SK-N-SH (cell line): ENCODE measurements around the gene ITGB5. TPM values are rescaled to one million over a fixed set of nuclear protein-coding genes. Genes with fewer than 3 reads are reported as not detected.

Experiments
- CTCF ChIA-PET: fragments of 300-600, 350-600 bp; formaldehyde crosslinking; extraction: SDS; loops from one replicate; lab custom pipeline; 2021; lab: Yijun Ruan, JAX
- POLR2A ChIA-PET: fragments of 350-600 bp; sonication (Branson Sonifier 250); formaldehyde crosslinking; extraction: SDS; loops from one replicate; lab custom pipeline; 2020; ENCODE audit warnings: antibody characterized with exemption, inconsistent platforms; lab: Yijun Ruan, JAX
- DNase-seq: peaks from one replicate; pipeline ENCODE4 v3.0.0; 2012
- H2AFZ ChIP-seq: fragments of 200-600 bp; sonication (generic); 2 replicates; pipeline ENCODE4 v1.8.1; 2016; ENCODE audit warnings: antibody characterized with exemption, mild to moderate bottlenecking, low read depth
- H3F3A ChIP-seq: fragments of 200-600 bp; sonication (generic); replicated peaks from 2 replicates; pipeline ENCODE3; 2016; ENCODE audit warnings: antibody characterized with exemption, mild to moderate bottlenecking; ENCODE audit not compliant: insufficient read depth
- H3K27ac ChIP-seq, 2 experiments: fragments of 200-500 bp in 1 of 2; fragments of 200-600 bp in 1 of 2; sonication (Bioruptor generic) in 1 of 2; sonication (generic), shearing (Covaris generic) in 1 of 2; 2 replicates each; pipeline versions ENCODE4 v1.5.1 to v1.6.1; 2014 to 2016; ENCODE audit warnings: low read depth in 2 of 2, inconsistent platforms in 1 of 2, low read length in 1 of 2, mild to moderate bottlenecking in 1 of 2, mixed read lengths in 1 of 2
- H3K27me3 ChIP-seq: fragments of 200-600 bp; sonication (generic), shearing (Covaris generic); 2 replicates; pipeline ENCODE4 v1.6.1; 2016; ENCODE audit warnings: mixed run types; ENCODE audit not compliant: insufficient read depth
- H3K36me3 ChIP-seq, 2 experiments: fragments of 200-500 bp in 1 of 2; fragments of 200-600 bp in 1 of 2; sonication (Bioruptor generic) in 1 of 2; sonication (generic) in 1 of 2; replicated peaks in 1 of 2; 2 replicates each; pipeline versions ENCODE3 to v1.5.1; 2014 to 2016; ENCODE audit warnings: low read length in 1 of 2, mild to moderate bottlenecking in 1 of 2; ENCODE audit not compliant: insufficient read depth in 2 of 2, control insufficient read depth in 1 of 2
- H3K4me1 ChIP-seq, 2 experiments: fragments of 200-500 bp in 1 of 2; fragments of 200-600 bp in 1 of 2; sonication (Bioruptor generic) in 1 of 2; sonication (generic), shearing (Covaris generic) in 1 of 2; 2 replicates each; pipeline versions ENCODE4 v1.5.1 to v1.6.1; 2014 to 2016; ENCODE audit warnings: low read depth in 1 of 2, low read length in 1 of 2, mixed run types in 1 of 2; ENCODE audit not compliant: insufficient read depth in 2 of 2, control insufficient read depth in 1 of 2
- H3K4me2 ChIP-seq: fragments of 200-600 bp; sonication (generic), shearing (Covaris generic); 2 replicates; pipeline ENCODE4 v1.6.1; 2017; ENCODE audit warnings: mixed run types
- H3K4me3 ChIP-seq, 2 experiments: fragments of 200-500 bp in 1 of 2; fragments of 200-600 bp in 1 of 2; sonication (Bioruptor generic) in 1 of 2; sonication (generic), shearing (Covaris generic) in 1 of 2; 2 replicates each; pipeline versions ENCODE4 v1.5.1 to v1.8.1; 2014 to 2016; ENCODE audit warnings: low read depth in 2 of 2, inconsistent platforms in 1 of 2, low read length in 1 of 2, mild to moderate bottlenecking in 1 of 2, mixed read lengths in 1 of 2, moderate library complexity in 1 of 2
- H3K79me2 ChIP-seq: fragments of 200-600 bp; sonication (generic); 2 replicates; pipeline ENCODE4 v1.8.1; 2017; ENCODE audit warnings: mild to moderate bottlenecking; ENCODE audit not compliant: insufficient read depth
- H3K9ac ChIP-seq: fragments of 200-600 bp; sonication (generic); 2 replicates; pipeline ENCODE4 v1.6.1; 2017; ENCODE audit warnings: mixed run types
- H3K9me2 ChIP-seq: fragments of 200-600 bp; sonication (generic); 2 replicates; pipeline ENCODE4 v1.6.1; 2017; ENCODE audit warnings: mixed run types
- H3K9me3 ChIP-seq: fragments of 200-600 bp; sonication (generic); 2 replicates; pipeline ENCODE4 v1.6.1; 2017; ENCODE audit warnings: mixed run types, mild to moderate bottlenecking, moderate library complexity
- H4K20me1 ChIP-seq: fragments of 200-600 bp; sonication (generic); 2 replicates; pipeline ENCODE4 v1.6.1; 2017; ENCODE audit warnings: mild to moderate bottlenecking, mixed run types; ENCODE audit not compliant: insufficient read depth
- CHD2 ChIP-seq: fragments of 150-350 bp; IDR thresholded peaks from 2 replicates; pipeline ENCODE4 v1.6.1; 2018; ENCODE audit warnings: low read length; ENCODE audit not compliant: partially characterized antibody
- CTCF ChIP-seq: fragments of 200-600 bp; sonication (generic); IDR thresholded peaks from 2 replicates; pipeline ENCODE4 v1.6.1; 2017; ENCODE audit warnings: antibody characterized with exemption, mild to moderate bottlenecking, moderate library complexity
- EZH2phosphoT487 ChIP-seq: fragments of 200-600 bp; sonication (generic); IDR thresholded peaks from 2 replicates; pipeline ENCODE4 v1.6.1; 2017; ENCODE audit warnings: low read depth, mixed run types, mild to moderate bottlenecking, antibody characterized with exemption, moderate library complexity, borderline replicate concordance
- FOSL2 ChIP-seq: IDR thresholded peaks from 2 replicates; pipeline ENCODE4 v1.4.0; 2012; ENCODE audit warnings: low read depth, mild to moderate bottlenecking, moderate library complexity, borderline replicate concordance
- GABPA ChIP-seq: IDR thresholded peaks from 2 replicates; pipeline ENCODE4 v1.4.0; 2012; ENCODE audit warnings: low read depth, mild to moderate bottlenecking
- JUND ChIP-seq: IDR thresholded peaks from 2 replicates; pipeline ENCODE4 v1.4.0; 2012
- MAX ChIP-seq: IDR thresholded peaks from 2 replicates; pipeline ENCODE4 v1.4.0; 2012; ENCODE audit warnings: low read depth
- MEF2A ChIP-seq: IDR thresholded peaks from 2 replicates; pipeline ENCODE4 v1.4.0; 2012; ENCODE audit warnings: low read depth, borderline replicate concordance
- MXI1 ChIP-seq: IDR thresholded peaks from 2 replicates; pipeline ENCODE4 v1.6.1; 2012; ENCODE audit warnings: mild to moderate bottlenecking, low read depth, low read length, improper control_type of control experiment
- NFIC ChIP-seq: IDR thresholded peaks from 2 replicates; pipeline ENCODE4 v1.4.0; 2012; ENCODE audit warnings: borderline replicate concordance
- RAD21 ChIP-seq: IDR thresholded peaks from 2 replicates; pipeline ENCODE4 v1.6.1; 2012; ENCODE audit warnings: mild to moderate bottlenecking, low read length
- RCOR1 ChIP-seq: fragments of 150-350 bp; IDR thresholded peaks from 2 replicates; pipeline ENCODE4 v1.6.1; 2017; ENCODE audit warnings: antibody characterized with exemption, low read length
- RFX5 ChIP-seq: IDR thresholded peaks from 2 replicates; pipeline ENCODE4 v1.6.1; 2012; ENCODE audit warnings: mild to moderate bottlenecking, improper control_type of control experiment, low read length
- SIN3A ChIP-seq: IDR thresholded peaks from 2 replicates; pipeline ENCODE4 v1.6.1; 2012; ENCODE audit warnings: low read depth, mild to moderate bottlenecking, low read length, moderate library complexity, borderline replicate concordance
- SMC3 ChIP-seq: IDR thresholded peaks from 2 replicates; pipeline ENCODE4 v1.6.1; 2012; ENCODE audit warnings: low read depth, low read length, improper control_type of control experiment
- TCF12 ChIP-seq: IDR thresholded peaks from 2 replicates; pipeline ENCODE4 v1.4.0; 2012
- USF1 ChIP-seq: IDR thresholded peaks from 2 replicates; pipeline ENCODE4 v1.4.0; 2012; ENCODE audit warnings: low read depth, borderline replicate concordance
- YY1 ChIP-seq: IDR thresholded peaks from 2 replicates; pipeline ENCODE4 v1.4.0; 2012; ENCODE audit warnings: low read depth, mild to moderate bottlenecking
- ZBTB33 ChIP-seq: IDR thresholded peaks from 2 replicates; pipeline ENCODE4 v1.4.0; 2012; ENCODE audit warnings: low read depth, borderline replicate concordance
- WGBS: methylation state at CpG from one replicate; pipeline ENCODE4 v1.1.6; 2017; ENCODE audit warnings: low lambda C conversion rate; 5-methylcytosine and 5-hydroxymethylcytosine counted together
- polyA plus RNA-seq, 3 experiments: library from polyadenylated mRNA; depleted of rRNA; stranded (reverse); fragments of >200 nt; gene quantifications; 2 replicates each; pipeline ENCODE4 v1.2.3, GENCODE V29; 2012

ITGB5 gene
- polyA plus RNA-seq, 1 of the 3 experiments (the other 2 are of a cell fraction), result 481 TPM

GRCh38 chr3:124834723-124835718, 52.1 kb downstream of the ITGB5 start:
- WGBS, result 66% methylated on average over 20 of the region's 20 CpGs
- peaks cover 43 to 62% of the 10 kb centered on the region in 2 experiments for H3K36me3 ChIP-seq
- peak overlapping the region; percentile 18; the same call in 1 of the 2 replicates for H3K9ac ChIP-seq
- peak overlapping the region; percentile 95 to 100 for H3K27ac ChIP-seq
- no peaks in the 10 kb centered on the region for H3K9me3 ChIP-seq
- CTCF ChIA-PET, result interaction anchor here (1.0 to 1.1 kb wide), 2 partner anchors 52 to 66 kb away, joined by 3 to 5 read pairs; no protein-coding TSS in a partner anchor
- no peaks in the 10 kb centered on the region for H3K27me3 ChIP-seq
- H2AFZ ChIP-seq, result no peak overlapping the region
- no peaks in the 10 kb centered on the region for H4K20me1 ChIP-seq
- H3K79me2 ChIP-seq, result peaks cover 62% of the 10 kb centered on the region
- POLR2A ChIA-PET, result interaction anchor here (0.5 to 0.8 kb wide), 5 partner anchors 27 to 59 kb away, joined by 3 read pairs; no protein-coding TSS in a partner anchor
- peak overlapping the region; percentile 54; the same call in 1 of the 2 replicates for H3K4me2 ChIP-seq
- no peak overlapping the region for H3K4me3 ChIP-seq
- no peak for DNase-seq
- H3K4me1 ChIP-seq, result peaks cover 43 to 74% of the 10 kb centered on the region in 2 experiments
- peaks cover 54% of the 10 kb centered on the region for H3F3A ChIP-seq
- TF ChIP-seq MAX (peak; percentile 40; the same call in 1 of the 2 replicates), JUND (0 out of 2 replicates have a peak, but pooled peaks have one; percentile 40), USF1 (peak; percentile 64; the same call in 1 of the 2 replicates), EZH2phosphoT487 (no peak), NFIC (0 out of 2 replicates have a peak, but pooled peaks have one; percentile 31), SIN3A (no peak), SMC3 (no peak), TCF12 (peak; percentile 19; the same call in 1 of the 2 replicates), RCOR1 (no peak), MXI1 (peak; percentile 62; the same call in 1 of the 2 replicates), FOSL2 (peak; percentile 50; the same call in 1 of the 2 replicates)
- H3K9me2 ChIP-seq, result no peaks in the 10 kb centered on the region

GRCh38 chr3:124833710-124834332, 53.3 kb downstream of the ITGB5 start:
- Histone ChIP-seq H3K4me1 (peaks cover 47 to 76% of the 10 kb centered on the region in 2 experiments), H3K4me2 (no peak overlapping the region)
- TF ChIP-seq FOSL2 (no peak), GABPA (no peak), RAD21 (no peak), MEF2A (no peak), USF1 (no peak), RFX5 (no peak), TCF12 (no peak), EZH2phosphoT487 (no peak), YY1 (no peak), ZBTB33 (no peak), CHD2 (no peak), CTCF (no peak)

More at GRCh38 chr3:124833710-124834332, 53.3 kb downstream of the ITGB5 start:
- Histone ChIP-seq H3K4me3 (no peak overlapping the region), H3K9ac (no peak overlapping the region), H3K27me3 (no peaks in the 10 kb centered on the region), H3K79me2 (peaks cover 67% of the 10 kb centered on the region), H2AFZ (no peak overlapping the region), H4K20me1 (no peaks in the 10 kb centered on the region), H3K36me3 (peaks cover 35 to 61% of the 10 kb centered on the region in 2 experiments), H3K9me3 (no peaks in the 10 kb centered on the region), H3K27ac (peak overlapping the region; percentile 83 to 94), H3K9me2 (no peaks in the 10 kb centered on the region), H3F3A (peaks cover 47% of the 10 kb centered on the region)
- ChIA-PET POLR2A (no interaction called here), CTCF (no interaction called here)
- no peak for DNase-seq
- 74% methylated on average over 4 of the region's 4 CpGs for WGBS
